Activated T-cell treated with anti-CD3 and anti-CD28 coated beads, Interleukin-2, amount 50 U/mL, for 1 hour (primary cell): ENCODE results near the gene SULT1A2.
"Not testable (repeated sequence)": the region's sequence is repeated elsewhere in the genome, so short reads cannot be mapped to it uniquely, and the experiment has no call there.

Experiments
- DNase-seq: peaks from one replicate; pipeline ENCODE4 v3.0.0-alpha.2; 2020

SULT1A2 gene

GRCh38 chr16:28589930-28590329 is 6.9 kb downstream of the SULT1A2 start:
- no peak for DNase-seq

DNA sequence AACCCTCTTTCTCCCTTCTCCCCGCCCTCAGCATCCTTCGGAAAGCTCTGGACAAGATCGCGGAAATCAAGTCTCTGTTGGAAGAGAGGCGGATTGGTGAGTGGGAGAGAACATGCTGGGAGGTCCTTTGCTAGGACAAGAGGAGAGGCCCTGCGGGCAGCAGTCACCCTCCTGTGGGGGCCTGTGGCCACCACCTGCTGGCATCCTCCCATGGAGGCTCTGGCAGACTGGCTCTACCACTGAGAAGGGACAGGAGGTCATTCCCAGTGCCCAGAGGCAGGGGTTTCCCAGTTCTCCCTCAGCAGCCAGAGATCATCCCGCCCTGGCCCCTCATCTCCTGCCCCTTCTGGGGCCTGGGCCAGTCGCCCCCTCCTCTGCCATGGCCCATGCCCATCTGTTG is 7.8 kb downstream of the SULT1A2 start:
- no peak for DNase-seq

DNA sequence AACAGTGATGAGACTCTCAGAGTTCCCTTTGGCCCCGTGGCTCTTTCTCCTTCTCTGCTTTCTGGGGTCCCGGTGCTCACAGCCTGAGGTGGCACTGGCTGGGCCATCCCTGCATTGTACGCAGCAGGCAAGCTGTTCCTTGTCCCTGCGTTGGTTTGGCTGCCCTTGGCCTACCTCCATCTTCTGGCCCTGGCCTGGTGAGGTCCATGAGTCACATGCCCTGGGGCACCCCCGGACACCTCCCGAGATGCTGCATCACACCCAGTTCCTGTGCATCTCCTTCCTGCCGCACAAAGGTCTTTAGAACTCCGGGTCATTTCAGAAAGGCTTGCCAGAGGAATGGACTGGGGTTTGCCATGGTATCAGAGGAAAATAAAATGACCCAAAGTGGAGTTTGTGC is 9.5 kb downstream of the SULT1A2 start:
- no peak for DNase-seq

DNA sequence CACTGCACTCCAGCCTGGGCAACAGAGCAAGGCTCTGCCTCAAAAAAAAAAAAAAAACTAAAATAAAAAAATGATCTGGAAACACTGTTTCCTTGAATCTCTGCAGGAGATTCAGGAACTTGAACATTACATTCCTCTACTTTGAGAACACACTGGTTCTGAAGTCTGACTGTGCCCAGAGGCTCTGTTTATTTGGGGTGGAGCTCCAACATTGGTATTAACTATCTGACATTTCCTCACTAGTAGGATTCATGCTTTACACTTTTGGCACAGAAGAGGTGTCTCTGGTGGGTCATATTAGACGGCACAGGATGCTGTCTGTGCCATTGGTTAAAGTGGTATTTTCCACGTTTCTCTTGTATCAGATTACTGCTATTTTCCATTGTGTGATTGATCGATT is 10.4 kb downstream of the SULT1A2 start:
- DNase-seq = no peak

- DNase-seq = no peak
Observed at GRCh38 chr16:28585674-28586073, 11.2 kb downstream of the SULT1A2 start.

DNA sequence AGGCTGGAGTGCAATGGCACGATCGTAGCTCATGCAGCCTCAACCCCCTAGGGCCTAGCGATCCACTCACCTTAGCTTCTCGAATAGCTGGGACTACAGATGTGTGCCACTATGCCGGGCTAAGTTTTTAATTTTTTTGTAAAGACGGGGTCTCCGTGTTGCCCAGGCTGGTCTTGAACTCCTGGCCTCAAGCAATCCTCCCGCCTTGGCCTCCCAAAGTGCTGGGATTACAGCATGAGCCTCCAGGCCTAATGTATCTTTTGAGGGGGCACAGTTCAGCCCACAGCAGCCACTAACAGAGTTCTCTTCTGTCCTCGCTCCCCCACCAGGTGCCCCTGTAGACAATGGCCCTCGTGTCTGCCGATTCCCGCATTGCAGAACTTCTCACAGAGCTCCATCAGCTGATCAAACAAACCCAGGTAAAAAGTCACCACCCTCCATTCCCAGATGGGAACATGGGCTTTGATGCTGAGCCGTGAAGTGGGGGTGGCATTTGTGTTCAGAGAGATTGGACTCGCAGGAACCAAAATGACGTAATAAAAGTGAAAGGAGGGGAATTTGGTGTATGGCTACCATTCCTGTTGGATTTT is 16.0 kb downstream of the SULT1A2 start:
- no peak for DNase-seq

- DNase-seq = no peak
Observed at GRCh38 chr16:28575446-28576109, 21.3 kb downstream of the SULT1A2 start.

DNA sequence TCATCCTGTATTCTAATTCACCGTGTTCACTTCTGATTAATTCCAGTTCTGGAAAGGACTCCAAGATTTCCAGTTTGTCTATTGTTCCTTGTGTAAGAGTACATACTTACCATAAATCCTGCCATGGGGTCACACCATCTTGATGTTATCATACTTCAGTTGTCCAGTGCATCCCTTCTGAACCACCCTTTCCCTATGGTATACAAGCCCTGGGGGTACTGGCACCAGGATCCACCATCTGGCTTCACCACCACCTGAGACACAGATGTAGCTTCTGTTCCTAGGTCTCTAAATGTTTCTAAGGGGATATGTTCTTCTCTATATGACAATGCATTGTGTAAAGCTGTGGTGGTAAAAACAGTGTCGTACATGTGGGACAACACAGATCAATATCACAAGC is 21.9 kb downstream of the SULT1A2 start:
- no peak for DNase-seq

DNA sequence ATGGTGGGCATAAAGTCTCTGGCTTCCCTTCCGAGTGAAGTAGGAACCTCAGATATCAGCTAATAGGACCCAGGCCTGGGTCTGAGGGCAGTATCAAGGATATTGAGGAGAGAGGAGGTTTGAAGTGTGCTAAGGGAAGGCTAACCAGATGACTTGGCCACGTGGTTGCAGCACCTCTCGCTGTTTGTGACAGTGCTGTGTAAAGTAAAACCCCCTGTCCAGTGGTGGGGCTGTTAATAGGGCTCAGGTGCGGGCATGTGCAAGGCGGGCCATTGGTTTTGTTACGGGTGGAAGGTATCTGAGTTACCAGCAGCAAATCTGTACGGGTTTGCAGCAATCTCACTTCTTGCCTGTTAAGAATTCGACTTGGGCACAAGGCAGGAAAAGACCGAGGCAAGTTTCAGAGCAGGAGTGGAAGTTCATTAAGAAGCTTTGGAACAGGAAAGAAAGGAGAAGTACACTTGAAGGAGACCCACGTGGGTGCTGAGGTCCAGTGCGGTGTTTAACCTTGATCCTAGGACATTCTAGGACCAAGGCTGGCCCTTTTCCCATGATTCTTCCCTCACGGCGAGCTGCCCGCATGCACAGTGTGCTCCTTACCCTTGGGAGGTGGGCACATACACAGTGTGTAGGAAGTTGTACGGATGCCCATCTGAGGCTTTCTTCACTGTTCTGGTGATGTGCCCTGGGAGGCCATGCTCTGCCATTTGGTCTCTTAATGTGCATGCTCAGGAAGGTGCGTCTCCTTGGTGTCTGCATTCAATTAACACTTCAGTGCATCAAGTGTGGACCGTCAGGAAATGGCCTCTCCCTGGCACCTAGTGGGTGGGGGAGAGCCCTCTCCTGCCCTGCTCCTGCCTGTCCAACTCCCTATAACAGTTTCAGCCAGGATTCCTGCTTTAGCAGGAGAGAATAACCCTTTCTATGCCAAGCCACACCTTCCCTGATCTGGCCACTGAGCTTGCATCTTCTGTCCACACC is 22.8 kb downstream of the SULT1A2 start:
- no peak for DNase-seq

- no peak for DNase-seq
Observed at GRCh38 chr16:28572696-28573510, 23.9 kb downstream of the SULT1A2 start.

DNA sequence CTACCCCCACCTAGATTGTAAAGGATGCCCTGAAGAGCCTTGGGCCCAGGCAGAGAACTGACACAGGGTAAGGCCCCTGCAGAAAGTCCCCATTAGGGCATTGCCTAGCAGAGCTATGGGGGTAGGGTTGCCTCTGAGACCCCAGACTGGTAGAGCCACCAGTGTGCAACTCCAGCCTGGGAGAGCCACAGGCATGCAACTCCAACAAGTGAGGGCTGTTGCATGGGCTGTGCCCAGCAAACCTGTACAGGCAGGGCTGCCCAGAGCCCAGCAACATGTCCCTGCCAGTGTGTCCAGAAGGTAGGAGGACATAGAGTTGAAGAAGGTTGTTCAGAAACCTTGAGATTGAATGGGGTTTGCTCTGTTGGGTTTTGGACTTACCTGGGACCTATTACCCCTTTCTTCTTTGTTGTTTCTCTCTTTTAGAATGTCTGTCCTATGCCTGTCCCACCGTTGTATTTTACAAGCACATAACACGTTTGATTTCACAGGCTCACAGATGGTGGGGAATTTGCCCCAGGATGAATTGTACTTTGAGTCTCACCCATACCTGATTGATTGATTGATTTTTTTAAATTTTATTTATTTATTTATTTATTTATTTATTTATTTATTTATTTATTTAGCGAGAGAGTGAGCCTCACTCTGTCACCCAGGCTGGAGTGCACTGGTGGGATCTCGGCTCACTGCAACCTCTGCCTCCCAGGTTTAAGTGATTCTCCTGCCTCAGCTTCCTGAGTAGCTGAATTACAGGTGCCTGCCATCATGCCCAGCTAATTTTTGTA is 26.7 kb downstream of the SULT1A2 start:
- no peak for DNase-seq

DNA sequence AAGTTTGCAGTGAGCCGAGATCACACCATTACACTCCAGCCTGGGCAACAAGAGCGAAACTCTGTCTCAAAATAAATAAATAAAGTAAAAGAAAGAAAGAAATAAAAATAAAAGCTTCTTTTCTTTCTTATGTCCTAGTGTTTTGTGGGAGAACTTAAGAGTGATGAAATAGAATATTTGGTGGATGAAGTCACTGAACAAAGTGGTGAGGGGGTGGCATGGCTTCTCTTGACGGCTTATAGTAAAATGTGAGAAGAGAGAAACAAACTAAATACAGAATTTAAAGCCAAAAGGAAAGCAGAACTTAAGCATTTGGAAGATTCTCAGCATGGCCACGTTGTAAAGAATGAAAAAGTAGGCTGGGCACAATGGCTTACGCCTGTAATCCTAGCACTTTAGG is 27.8 kb downstream of the SULT1A2 start:
- DNase-seq = no peak

GRCh38 chr16:28567292-28567691 is 29.6 kb downstream of the SULT1A2 start:
- DNase-seq = no peak

- DNase-seq = not testable (repeated sequence)
Observed at GRCh38 chr16:28566233-28566925, 30.5 kb downstream of the SULT1A2 start.

GRCh38 chr16:28563218-28563617 is 33.6 kb downstream of the SULT1A2 start:
- no peak for DNase-seq

- DNase-seq = no peak
Observed at GRCh38 chr16:28562199-28562598, 34.7 kb downstream of the SULT1A2 start.

GRCh38 chr16:28561557-28562187 is 35.2 kb downstream of the SULT1A2 start:
- no peak for DNase-seq

GRCh38 chr16:28558456-28558855 is 38.4 kb downstream of the SULT1A2 start:
- DNase-seq = no peak

GRCh38 chr16:28556914-28557320 is 39.9 kb downstream of the SULT1A2 start:
- no peak for DNase-seq

GRCh38 chr16:28555561-28555960 is 41.3 kb downstream of the SULT1A2 start:
- DNase-seq = no peak
